PC-9 (cell line): Measurements from ENCODE around the gene TMEM88.

Experiments used
- EZH2 ChIP-seq: fragments of 200-600 bp; sonication (generic); IDR thresholded peaks from 2 replicates; pipeline ENCODE4 v1.8.0; 2017; ENCODE audit warnings: antibody characterized with exemption, low read depth
- TF ChIP-seq, protein P1 (sequence below): fragments of 200-600 bp; sonication (generic); conservative IDR thresholded peaks from 2 replicates; pipeline ENCODE4 v1.6.1; 2017; ENCODE audit warnings: mixed run types, antibody characterized with exemption, mild to moderate bottlenecking, moderate library complexity

DNA sequence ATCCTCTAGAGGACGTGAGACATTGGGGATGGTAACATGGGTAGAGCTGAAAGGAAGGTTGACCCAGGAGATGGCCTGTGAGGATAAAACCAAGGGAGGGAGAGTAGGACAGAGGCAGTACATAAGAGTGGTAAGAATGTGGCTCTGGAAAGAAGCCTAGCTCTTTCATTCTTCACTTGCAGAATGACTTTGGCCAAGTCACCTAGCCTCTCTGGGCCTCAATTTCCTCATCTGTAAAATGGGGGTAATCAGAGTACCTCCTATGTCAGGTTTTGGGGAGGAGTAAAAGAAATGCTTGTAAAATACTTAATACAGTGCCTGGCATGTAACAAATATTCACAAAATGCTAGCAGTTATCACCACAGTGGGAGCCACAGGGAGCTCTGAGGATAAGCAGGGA, 14.0 kb upstream of the TMEM88 start:
- TF ChIP-seq, protein P1, sequence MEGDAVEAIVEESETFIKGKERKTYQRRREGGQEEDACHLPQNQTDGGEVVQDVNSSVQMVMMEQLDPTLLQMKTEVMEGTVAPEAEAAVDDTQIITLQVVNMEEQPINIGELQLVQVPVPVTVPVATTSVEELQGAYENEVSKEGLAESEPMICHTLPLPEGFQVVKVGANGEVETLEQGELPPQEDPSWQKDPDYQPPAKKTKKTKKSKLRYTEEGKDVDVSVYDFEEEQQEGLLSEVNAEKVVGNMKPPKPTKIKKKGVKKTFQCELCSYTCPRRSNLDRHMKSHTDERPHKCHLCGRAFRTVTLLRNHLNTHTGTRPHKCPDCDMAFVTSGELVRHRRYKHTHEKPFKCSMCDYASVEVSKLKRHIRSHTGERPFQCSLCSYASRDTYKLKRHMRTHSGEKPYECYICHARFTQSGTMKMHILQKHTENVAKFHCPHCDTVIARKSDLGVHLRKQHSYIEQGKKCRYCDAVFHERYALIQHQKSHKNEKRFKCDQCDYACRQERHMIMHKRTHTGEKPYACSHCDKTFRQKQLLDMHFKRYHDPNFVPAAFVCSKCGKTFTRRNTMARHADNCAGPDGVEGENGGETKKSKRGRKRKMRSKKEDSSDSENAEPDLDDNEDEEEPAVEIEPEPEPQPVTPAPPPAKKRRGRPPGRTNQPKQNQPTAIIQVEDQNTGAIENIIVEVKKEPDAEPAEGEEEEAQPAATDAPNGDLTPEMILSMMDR: no peak
- TF ChIP-seq EZH2: no peak
